ENCODE results near the gene PEAK3.

The PEAK3 gene

GRCh38 chr19:2261438-2262172 is 20.4 kb downstream of the PEAK3 start:
- FAIRE-seq (no peak), DNase-seq (ENCODE audit: insufficient read length, low spot score) (no peak)
- TF ChIP-seq POLR2A (IDR thresholded peaks at IDR 0.05; ENCODE audit: low read depth, low read length): no peak

GRCh38 chr19:2260341-2260805 is 21.6 kb downstream of the PEAK3 start:
- no peak for TF ChIP-seq POLR2A (IDR thresholded peaks at IDR 0.05; ENCODE audit: low read depth, low read length)
- no peak for DNase-seq (ENCODE audit: insufficient read length, low spot score)
- no peak for FAIRE-seq

- TF ChIP-seq POLR2A (IDR thresholded peaks at IDR 0.05; ENCODE audit: low read depth, low read length): no peak
- FAIRE-seq: no peak
Observed at GRCh38 chr19:2259336-2259735, 22.6 kb downstream of the PEAK3 start.

GRCh38 chr19:2255982-2256685 is 25.8 kb downstream of the PEAK3 start, which contains the start of gene JSRP1:
Gene JSRP1 (minus strand): TSS chr19:2256417. CDS start chr19:2255314, 1,103 bp downstream.
- no peak for DNase-seq (ENCODE audit: insufficient read length, low spot score)
- no peak for TF ChIP-seq POLR2A (IDR thresholded peaks at IDR 0.05; ENCODE audit: low read depth, low read length)
- no peak for FAIRE-seq

More at GRCh38 chr19:2259336-2259735, 22.6 kb downstream of the PEAK3 start:
- DNase-seq (ENCODE audit: insufficient read length, low spot score): no peak

GRCh38 chr19:2255112-2255845 is 26.7 kb downstream of the PEAK3 start:
- TF ChIP-seq POLR2A (IDR thresholded peaks at IDR 0.05; ENCODE audit: low read depth, low read length): no peak

GRCh38 chr19:2254064-2254872 is 27.7 kb downstream of the PEAK3 start:
- no peak for FAIRE-seq
- no peak for TF ChIP-seq POLR2A (IDR thresholded peaks at IDR 0.05; ENCODE audit: low read depth, low read length)
- DNase-seq (ENCODE audit: insufficient read length, low spot score): no peak

More at GRCh38 chr19:2255112-2255845, 26.7 kb downstream of the PEAK3 start:
- DNase-seq (ENCODE audit: insufficient read length, low spot score) (no peak), FAIRE-seq (no peak)

- no peak for DNase-seq (ENCODE audit: insufficient read length, low spot score)
- TF ChIP-seq POLR2A (IDR thresholded peaks at IDR 0.05; ENCODE audit: low read depth, low read length): no peak
- no peak for FAIRE-seq
Observed at GRCh38 chr19:2253106-2254063, 28.6 kb downstream of the PEAK3 start.

GRCh38 chr19:2252797-2253105 is 29.2 kb downstream of the PEAK3 start:
- no peak for TF ChIP-seq POLR2A (IDR thresholded peaks at IDR 0.05; ENCODE audit: low read depth, low read length)
- DNase-seq (ENCODE audit: insufficient read length, low spot score) (no peak), FAIRE-seq (no peak)

GRCh38 chr19:2252055-2252796 is 29.7 kb downstream of the PEAK3 start:
- FAIRE-seq: no peak
- no peak for DNase-seq (ENCODE audit: insufficient read length, low spot score)
- no peak for TF ChIP-seq POLR2A (IDR thresholded peaks at IDR 0.05; ENCODE audit: low read depth, low read length)

GRCh38 chr19:2251106-2252054 is 30.6 kb downstream of the PEAK3 start:
- no peak for TF ChIP-seq POLR2A (IDR thresholded peaks at IDR 0.05; ENCODE audit: low read depth, low read length)
- DNase-seq (ENCODE audit: insufficient read length, low spot score): no peak
- no peak for FAIRE-seq

GRCh38 chr19:2250766-2251105 is 31.2 kb downstream of the PEAK3 start:
- TF ChIP-seq POLR2A (IDR thresholded peaks at IDR 0.05; ENCODE audit: low read depth, low read length): no peak
- FAIRE-seq (no peak), DNase-seq (ENCODE audit: insufficient read length, low spot score) (no peak)

All from H54 (cell line).